ENCODE measurements around the gene ATG3.
A peak's percentile ranks its signal among the peaks of the same experiment; 100 is the strongest.

ATG3 gene

DNA sequence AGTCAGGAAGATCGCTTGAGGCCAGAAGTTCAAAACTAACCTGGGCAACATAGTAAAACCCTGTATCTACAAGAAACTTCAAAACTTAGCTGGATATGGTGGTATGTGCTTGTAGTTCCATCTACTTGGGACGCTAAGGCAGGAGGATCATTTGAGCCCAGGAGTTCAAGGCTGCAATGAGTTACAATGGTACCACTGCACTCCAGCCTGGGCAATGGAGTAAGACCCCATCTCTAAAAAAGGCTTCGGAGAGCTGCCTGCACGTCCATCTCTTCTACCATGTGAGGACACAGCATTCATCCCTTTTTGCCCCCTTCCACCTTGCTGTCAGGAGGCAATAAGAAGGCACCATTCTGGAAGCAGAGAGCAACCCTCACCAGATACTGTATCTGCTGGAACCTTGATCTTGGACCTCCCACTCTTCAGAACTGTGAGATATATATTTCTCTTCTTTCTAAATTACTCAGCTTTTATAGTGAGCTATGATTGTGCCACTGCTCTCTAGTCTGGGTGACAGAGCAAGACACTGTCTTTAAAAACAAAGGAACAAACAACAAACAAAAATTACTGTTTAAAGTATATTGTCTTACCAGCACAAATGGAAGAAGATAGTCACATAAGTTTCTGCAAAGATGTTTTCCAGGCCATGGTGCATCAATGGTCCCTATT, 58.3 kb downstream of the ATG3 start:
- H3K27ac ChIP-seq (ENCODE audit: low read depth, low read length), result no peak overlapping the region

DNA sequence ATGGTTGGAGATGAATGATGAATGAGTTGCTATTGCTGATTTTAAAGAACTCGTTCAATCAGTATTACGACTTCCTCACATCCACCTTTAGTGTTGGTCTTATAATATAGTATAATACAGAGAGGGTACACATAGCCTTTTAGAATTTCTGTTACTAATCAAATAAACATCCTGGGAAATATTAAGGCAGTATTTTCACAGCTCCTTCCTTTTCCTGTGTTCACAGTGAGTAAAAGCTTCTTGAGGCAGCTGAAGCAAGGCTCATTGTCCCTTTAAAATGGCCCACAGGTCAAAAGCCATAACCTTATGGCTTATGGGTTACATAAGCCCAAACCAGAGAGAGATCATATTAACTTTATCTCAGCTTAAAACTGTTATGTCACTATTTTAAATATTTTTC, 61.1 kb downstream of the ATG3 start:
- no peaks in the 10 kb centered on the region for H4K20me1 ChIP-seq (ENCODE audit: control insufficient read depth, insufficient read depth, low read depth, low read length)
- no peak overlapping the region for H3K4me3 ChIP-seq (ENCODE audit: low read length)
- H3K79me2 ChIP-seq (ENCODE audit: control insufficient read depth, low read length), result no peaks in the 10 kb centered on the region
- no peaks in the 10 kb centered on the region for H3K9me3 ChIP-seq (ENCODE audit: control insufficient read depth, insufficient read depth, low read length)
- H3K9me2 ChIP-seq (replicated peaks; ENCODE audit: control insufficient read depth, low read length), result no peaks in the 10 kb centered on the region
- H3K27ac ChIP-seq (ENCODE audit: low read depth, low read length), result no peak overlapping the region
- no peak overlapping the region for H3K4me2 ChIP-seq (ENCODE audit: low read length)
- H3F3A ChIP-seq (ENCODE audit: control insufficient read depth, insufficient read depth), result no peaks in the 10 kb centered on the region
- H3K4me1 ChIP-seq (ENCODE audit: control insufficient read depth, low read length), result peaks cover 64% of the 10 kb centered on the region
- no peaks in the 10 kb centered on the region for H3K36me3 ChIP-seq (ENCODE audit: control insufficient read depth, low read length)
- H3K27me3 ChIP-seq (ENCODE audit: control insufficient read depth, low read length), result no peaks in the 10 kb centered on the region
- TF ChIP-seq CTCF (IDR thresholded peaks at IDR 0.05; ENCODE audit: low read depth, low read length, poor library complexity, severe bottlenecking) (no peak), EZH2phosphoT487 (IDR thresholded peaks at IDR 0.05; ENCODE audit: borderline replicate concordance, low read length) (no peak)

More for the DNA sequence above, 58.3 kb downstream of the ATG3 start:
- Histone ChIP-seq H3K79me2 (ENCODE audit: control insufficient read depth, low read length) (no peaks in the 10 kb centered on the region), H3F3A (ENCODE audit: control insufficient read depth, insufficient read depth) (no peaks in the 10 kb centered on the region), H3K9me3 (ENCODE audit: control insufficient read depth, insufficient read depth, low read length) (no peaks in the 10 kb centered on the region), H3K4me1 (ENCODE audit: control insufficient read depth, low read length) (peaks cover 61% of the 10 kb centered on the region), H3K4me3 (ENCODE audit: low read length) (no peak overlapping the region), H3K9me2 (replicated peaks; ENCODE audit: control insufficient read depth, low read length) (no peaks in the 10 kb centered on the region), H3K36me3 (ENCODE audit: control insufficient read depth, low read length) (no peaks in the 10 kb centered on the region), H3K4me2 (ENCODE audit: low read length) (peak overlapping the region; percentile 26; the same call in 1 of the 2 replicates), H3K27me3 (ENCODE audit: control insufficient read depth, low read length) (no peaks in the 10 kb centered on the region), H4K20me1 (ENCODE audit: control insufficient read depth, insufficient read depth, low read depth, low read length) (no peaks in the 10 kb centered on the region)
- TF ChIP-seq CTCF (IDR thresholded peaks at IDR 0.05; ENCODE audit: low read depth, low read length, poor library complexity, severe bottlenecking) (no peak), EZH2phosphoT487 (IDR thresholded peaks at IDR 0.05; ENCODE audit: borderline replicate concordance, low read length) (no peak)

DNA sequence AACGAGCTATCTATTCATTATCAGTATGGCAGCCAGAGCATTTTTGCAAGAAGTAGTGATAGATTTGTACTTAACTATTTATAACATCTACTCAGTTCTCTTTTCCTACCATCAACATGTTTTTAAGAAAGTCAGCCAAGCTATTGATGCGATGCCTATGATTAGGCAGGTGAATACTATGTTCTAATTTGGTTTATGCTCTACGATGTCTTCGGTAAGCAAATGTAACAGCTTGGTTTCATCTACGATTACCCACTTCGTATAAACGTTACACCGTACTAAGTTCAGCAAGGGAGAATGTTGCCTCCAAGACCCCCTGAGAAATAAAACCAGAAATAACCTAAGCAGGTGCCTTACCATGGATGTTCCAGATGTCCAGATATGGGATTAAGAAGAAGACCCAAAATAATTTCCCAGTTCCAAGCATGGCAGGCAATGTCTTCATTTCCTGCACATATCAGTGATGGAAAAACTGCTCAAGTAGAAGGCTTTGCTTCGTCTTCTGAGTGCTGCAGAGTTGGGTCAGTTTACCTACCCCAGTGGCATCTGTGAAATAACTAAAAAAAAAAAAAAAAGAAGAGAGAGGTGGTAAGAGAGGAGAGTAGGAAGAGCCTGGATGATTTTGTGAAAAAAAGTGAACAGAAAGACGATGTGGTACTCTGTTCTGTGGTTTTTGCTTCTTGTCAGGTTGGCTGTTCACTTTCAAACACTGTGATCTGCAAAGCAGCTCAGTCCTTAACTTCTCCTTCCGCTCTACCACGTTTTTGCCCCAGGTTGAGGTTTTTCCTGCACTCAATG, 62.6 kb downstream of the ATG3 start, which contains the start of gene BTLA:
Gene BTLA (minus strand): TSS at position 559 of the 798 bp plus-strand sequence. CDS start 114 bp downstream, at position 445.
- Histone ChIP-seq H3K9me3 (ENCODE audit: control insufficient read depth, insufficient read depth, low read length) (no peaks in the 10 kb centered on the region), H3K4me2 (ENCODE audit: low read length) (peak within 1 kb of the TSS; percentile 52), H3F3A (ENCODE audit: control insufficient read depth, insufficient read depth) (no peaks in the 10 kb centered on the region), H3K79me2 (ENCODE audit: control insufficient read depth, low read length) (no peaks in the 10 kb centered on the region), H3K4me3 (ENCODE audit: low read length) (peak within 1 kb of the TSS; percentile 57), H3K27ac (ENCODE audit: low read depth, low read length) (peak within 1 kb of the TSS; percentile 52), H3K36me3 (ENCODE audit: control insufficient read depth, low read length) (no peaks in the 10 kb centered on the region), H3K9me2 (replicated peaks; ENCODE audit: control insufficient read depth, low read length) (no peaks in the 10 kb centered on the region), H3K27me3 (ENCODE audit: control insufficient read depth, low read length) (no peaks in the 10 kb centered on the region), H4K20me1 (ENCODE audit: control insufficient read depth, insufficient read depth, low read depth, low read length) (no peaks in the 10 kb centered on the region), H3K4me1 (ENCODE audit: control insufficient read depth, low read length) (peaks cover 57% of the 10 kb centered on the region)
- TF ChIP-seq EZH2phosphoT487 (IDR thresholded peaks at IDR 0.05; ENCODE audit: borderline replicate concordance, low read length) (no peak), CTCF (IDR thresholded peaks at IDR 0.05; ENCODE audit: low read depth, low read length, poor library complexity, severe bottlenecking) (no peak)

All from DOHH2 (cell line).